HL-60 (cell line): ENCODE data around the gene WARS2.

Source experiments
- DNase-seq, 2 experiments: peaks; one replicate each; pipeline ENCODE4 v3.0.0-alpha.2; 2010 to 2020; ENCODE audit warnings: low read depth in 1 of 2, low spot score in 1 of 2
- H3K27ac ChIP-seq: fragments of 250-450 bp; sonication (Bioruptor Pico); replicated peaks from 2 replicates; pipeline ENCODE4 v1.5.1; 2020; ENCODE audit warnings: mild to moderate bottlenecking, moderate library complexity
- H3K27me3 ChIP-seq: fragments of 250-450 bp; sonication (Bioruptor Pico); 2 replicates; pipeline ENCODE4 v1.5.1; 2021; ENCODE audit warnings: mild to moderate bottlenecking, moderate library complexity; ENCODE audit not compliant: insufficient read depth, poor library complexity, severe bottlenecking
- H3K4me3 ChIP-seq: replicated peaks from 2 replicates; pipeline ENCODE4 v1.5.1; 2011; ENCODE audit warnings: mild to moderate bottlenecking, control low read depth, low read length; ENCODE audit not compliant: insufficient read depth
- CTCF ChIP-seq: IDR thresholded peaks from one replicate; pipeline ENCODE4 v1.5.1; 2011; ENCODE audit warnings: low read length, control low read depth, inconsistent platforms; ENCODE audit not compliant: insufficient read depth
- GABPA ChIP-seq: IDR thresholded peaks from 2 replicates; pipeline ENCODE4 v1.6.1; 2012; ENCODE audit warnings: low read depth
- POLR2AphosphoS5 ChIP-seq: IDR thresholded peaks from 2 replicates; pipeline ENCODE4 v1.6.1; 2012; ENCODE audit warnings: low read depth
- REST ChIP-seq: IDR thresholded peaks from 2 replicates; pipeline ENCODE4 v1.6.1; 2012; ENCODE audit warnings: low read depth; ENCODE audit not compliant: insufficient replicate concordance
- SPI1 ChIP-seq: IDR thresholded peaks from 2 replicates; pipeline ENCODE4 v1.6.1; 2012; ENCODE audit warnings: low read depth, mild to moderate bottlenecking, borderline replicate concordance

The WARS2 gene

GRCh38 chr1:119008483-119009311 lies 131.8 kb downstream of the WARS2 start:
- DNase-seq = peak in 1 of 2 experiments; percentile 36
- Histone ChIP-seq H3K27me3 (peaks cover 61% of the 10 kb centered on the region), H3K27ac (no peak overlapping the region), H3K4me3 (no peak overlapping the region)
- TF ChIP-seq CTCF (peak; percentile 30), GABPA (no peak)

- Histone ChIP-seq H3K4me3 (no peak overlapping the region), H3K27me3 (peaks cover 67% of the 10 kb centered on the region), H3K27ac (no peak overlapping the region)
- no peak for TF ChIP-seq REST
- no peak for TF ChIP-seq GABPA
- TF ChIP-seq POLR2AphosphoS5 = no peak
- TF ChIP-seq CTCF = no peak
- no peak for TF ChIP-seq SPI1
- DNase-seq = peak in 1 of 2 experiments; percentile 13
These were observed 132.6 kb downstream of the WARS2 start for GRCh38 chr1:119007670-119008482.

- Histone ChIP-seq H3K27me3 (peaks cover 71% of the 10 kb centered on the region), H3K27ac (no peak overlapping the region), H3K4me3 (no peak overlapping the region)
- TF ChIP-seq REST (no peak), GABPA (no peak), SPI1 (no peak), POLR2AphosphoS5 (no peak), CTCF (no peak)
- DNase-seq = no peak
These were observed 133.1 kb downstream of the WARS2 start for GRCh38 chr1:119007339-119007669.
